Measurements from ENCODE around the gene A3GALT2.

GRCh38 chr1:33346533-33346926 lies 25.6 kb upstream of the A3GALT2 start:
- TF ChIP-seq ZNF274 (IDR thresholded peaks at IDR 0.05; ENCODE audit: low read depth, low read length) (no peak), YY1 (IDR thresholded peaks at IDR 0.05; ENCODE audit: insufficient read depth, insufficient read length) (no peak)

Data from NT2/D1 (cell line).